WTC11 (cell line): ENCODE results near the gene YLPM1. TPM values are rescaled to one million over a fixed set of nuclear protein-coding genes. Genes with fewer than 3 reads are reported as not detected.

Experiments used
- ATAC-seq: fragments of 200-7000 bp; cut with Tn5 transposase; 2 replicates; pipeline ENCODE4 v1.10.0; 2021; ENCODE audit warnings: mild to moderate bottlenecking, moderate library complexity
- CTCF ChIA-PET: fragments of 300-600 bp; sonication (Branson Sonifier 250); formaldehyde crosslinking; loops from one replicate; lab custom pipeline; 2021; ENCODE audit warnings: antibody characterized with exemption; lab: Charles Lee
- POLR2A ChIA-PET: fragments of 350-600 bp; sonication (Branson Sonifier 250); formaldehyde crosslinking; loops from one replicate; lab custom pipeline; 2021; ENCODE audit warnings: antibody characterized with exemption; lab: Charles Lee
- DNase-seq: peaks from one replicate; pipeline ENCODE4 v3.0.0; 2021; ENCODE audit warnings: low spot score
- H3K27ac Mint-ChIP-seq: 2 replicates; pipeline ENCODE4 v1.8.0; 2021; ENCODE audit warnings: mixed read lengths
- H3K27me3 Mint-ChIP-seq: 2 replicates; pipeline ENCODE4 v1.8.0; 2021; ENCODE audit warnings: low read depth, mild to moderate bottlenecking, moderate library complexity, mixed read lengths
- H3K36me3 Mint-ChIP-seq: 2 replicates; pipeline ENCODE4 v1.8.0; 2021; ENCODE audit warnings: mixed read lengths
- H3K4me1 Mint-ChIP-seq: 2 replicates; pipeline ENCODE4 v1.8.0; 2022; ENCODE audit warnings: mixed read lengths
- H3K4me3 Mint-ChIP-seq: 2 replicates; pipeline ENCODE4 v1.8.0; 2021; ENCODE audit warnings: mild to moderate bottlenecking, moderate library complexity, mixed read lengths
- H3K9me3 Mint-ChIP-seq: 2 replicates; pipeline ENCODE4 v1.8.0; 2021; ENCODE audit warnings: mixed read lengths
- AFF4 ChIP-seq: sonication (generic); formaldehyde crosslinking; IDR thresholded peaks from 2 replicates; pipeline ENCODE4 v1.8.1; 2023; ENCODE audit warnings: mild to moderate bottlenecking, missing genetic modification reagents, borderline replicate concordance
- CBFB ChIP-seq: sonication (generic); formaldehyde crosslinking; IDR thresholded peaks from 2 replicates; pipeline ENCODE4 v1.8.1; 2022; ENCODE audit warnings: mild to moderate bottlenecking, low read depth, missing genetic modification reagents
- ERG ChIP-seq: fragments of 250-450 bp; sonication (Bioruptor Pico); IDR thresholded peaks from 2 replicates; pipeline ENCODE4 v1.8.0; 2021; ENCODE audit warnings: mild to moderate bottlenecking
- ESRRA ChIP-seq: sonication (generic); formaldehyde crosslinking; IDR thresholded peaks from 2 replicates; pipeline ENCODE4 v1.8.1; 2022; ENCODE audit warnings: mild to moderate bottlenecking, missing genetic modification reagents, borderline replicate concordance
- FOXP1 ChIP-seq: sonication (generic); formaldehyde crosslinking; IDR thresholded peaks from 2 replicates; pipeline ENCODE4 v1.8.0; 2022; ENCODE audit warnings: missing genetic modification reagents, mild to moderate bottlenecking, moderate library complexity, borderline replicate concordance
- FOXP4 ChIP-seq: sonication (generic); formaldehyde crosslinking; IDR thresholded peaks from 2 replicates; pipeline ENCODE4 v1.8.0; 2022; ENCODE audit warnings: mild to moderate bottlenecking, missing genetic modification reagents
- IRF2 ChIP-seq: sonication (generic); formaldehyde crosslinking; IDR thresholded peaks from 2 replicates; pipeline ENCODE4 v1.8.0; 2022; ENCODE audit warnings: low read depth, missing genetic modification reagents, borderline replicate concordance
- MYBL2 ChIP-seq: sonication (generic); formaldehyde crosslinking; IDR thresholded peaks from 2 replicates; pipeline ENCODE4 v1.8.1; 2023; ENCODE audit warnings: mild to moderate bottlenecking, moderate library complexity, missing genetic modification reagents
- NFE2L1 ChIP-seq: sonication (generic); formaldehyde crosslinking; IDR thresholded peaks from 2 replicates; pipeline ENCODE4 v1.8.1; 2023; ENCODE audit warnings: missing genetic modification reagents
- NFYB ChIP-seq: sonication (generic); formaldehyde crosslinking; conservative IDR thresholded peaks from 2 replicates; pipeline ENCODE4 v1.8.0; 2022; ENCODE audit warnings: low read depth, missing genetic modification reagents
- NR1H2 ChIP-seq: sonication (generic); formaldehyde crosslinking; IDR thresholded peaks from 2 replicates; pipeline ENCODE4 v1.9.0; 2021; ENCODE audit warnings: mild to moderate bottlenecking, moderate library complexity, missing genetic modification reagents
- RORB ChIP-seq: fragments of 250-450 bp; sonication (Bioruptor Pico); IDR thresholded peaks from 2 replicates; pipeline ENCODE4 v1.9.0; 2021; ENCODE audit warnings: mild to moderate bottlenecking
- SP1 ChIP-seq: sonication (generic); formaldehyde crosslinking; conservative IDR thresholded peaks from 2 replicates; pipeline ENCODE4 v1.8.1; 2022; ENCODE audit warnings: missing genetic modification reagents
- STAT6 ChIP-seq: sonication (generic); formaldehyde crosslinking; conservative IDR thresholded peaks from 2 replicates; pipeline ENCODE4 v1.8.1; 2023; ENCODE audit warnings: mild to moderate bottlenecking, low read depth, missing genetic modification reagents, moderate library complexity
- TCF7 ChIP-seq: sonication (generic); formaldehyde crosslinking; IDR thresholded peaks from 2 replicates; pipeline ENCODE4 v1.8.0; 2022; ENCODE audit warnings: mild to moderate bottlenecking, low read depth, missing genetic modification reagents, moderate library complexity
- ZBTB21 ChIP-seq: sonication (generic); formaldehyde crosslinking; IDR thresholded peaks from 2 replicates; pipeline ENCODE4 v1.8.1; 2023; ENCODE audit warnings: mild to moderate bottlenecking, missing genetic modification reagents, borderline replicate concordance
- ZBTB43 ChIP-seq: sonication (generic); formaldehyde crosslinking; IDR thresholded peaks from 2 replicates; pipeline ENCODE4 v1.8.1; 2023; ENCODE audit warnings: mild to moderate bottlenecking, missing genetic modification reagents
- ZNF138 ChIP-seq: sonication (generic); formaldehyde crosslinking; conservative IDR thresholded peaks from 2 replicates; pipeline ENCODE4 v1.8.1; 2022; ENCODE audit warnings: mild to moderate bottlenecking, moderate library complexity, missing genetic modification reagents
- ZNF219 ChIP-seq: sonication (generic); formaldehyde crosslinking; IDR thresholded peaks from 2 replicates; pipeline ENCODE4 v1.8.0; 2023; ENCODE audit warnings: missing genetic modification reagents, mild to moderate bottlenecking, borderline replicate concordance
- ZNF263 ChIP-seq: sonication (generic); formaldehyde crosslinking; IDR thresholded peaks from 2 replicates; pipeline ENCODE4 v1.8.1; 2022; ENCODE audit warnings: low read depth, mild to moderate bottlenecking, moderate library complexity, missing genetic modification reagents
- ZNF317 ChIP-seq: sonication (generic); formaldehyde crosslinking; IDR thresholded peaks from 2 replicates; pipeline ENCODE4 v1.8.1; 2023; ENCODE audit warnings: low read depth, mild to moderate bottlenecking, moderate library complexity, missing genetic modification reagents, borderline replicate concordance
- total RNA-seq: library from RNA; stranded (reverse); gene quantifications from 3 replicates; pipeline ENCODE4 v1.2.3, GENCODE V29; 2021

Gene YLPM1
- total RNA-seq, 1 experiment from 2014 or later, result 66.6 TPM

GRCh38 chr14:74881431-74882102, 118.5 kb downstream of the YLPM1 start, which contains the start of gene DLST (continued):
- peak; percentile 29; the same call in 1 of the 2 replicates for TF ChIP-seq ZNF317
- no peak for TF ChIP-seq ERG
- TF ChIP-seq STAT6, result no peak
- no peak for TF ChIP-seq MYBL2 (CRISPR knock-in tag)
- TF ChIP-seq NR1H2 (CRISPR knock-in tag), result no peak
- TF ChIP-seq NFE2L1 (CRISPR knock-in tag), result no peak
- TF ChIP-seq ZBTB21 (CRISPR knock-in tag), result no peak
- TF ChIP-seq FOXP4 (CRISPR knock-in tag), result peak; percentile 46; the same call in 1 of the 2 replicates
- TF ChIP-seq CBFB (CRISPR knock-in tag), result no peak
- TF ChIP-seq ZNF138, result no peak
- no peak for TF ChIP-seq ZNF219 (CRISPR knock-in tag)
- TF ChIP-seq AFF4 (CRISPR knock-in tag), result no peak
- no peak for TF ChIP-seq RORB
- TF ChIP-seq FOXP1 (CRISPR knock-in tag), result no peak; the same call in 1 of the 2 replicates
- no peak for TF ChIP-seq IRF2

GRCh38 chr14:74882103-74882920, 119.2 kb downstream of the YLPM1 start:
- H3K4me1 Mint-ChIP-seq, result peaks cover 53% of the 10 kb centered on the region
- no peaks in the 10 kb centered on the region for H3K9me3 Mint-ChIP-seq
- POLR2A ChIA-PET, result interaction anchor here (0.6 to 0.7 kb wide), 2 partner anchors 12 to 673 kb away, joined by 3 to 5 read pairs; no protein-coding TSS in a partner anchor
- CTCF ChIA-PET, result interaction anchor here (0.6 to 9.6 kb wide), 5 partner anchors 12 to 140 kb away, joined by 3 to 133 read pairs (median 4); no protein-coding TSS in a partner anchor
- H3K36me3 Mint-ChIP-seq, result peaks cover 5% of the 10 kb centered on the region
- peak overlapping the region; percentile 98 for H3K27ac Mint-ChIP-seq
- H3K27me3 Mint-ChIP-seq, result no peaks in the 10 kb centered on the region
- peak overlapping the region; percentile 100 for H3K4me3 Mint-ChIP-seq
- DNase-seq (no peak), ATAC-seq (peak; percentile 2)
- TF ChIP-seq ESRRA, result 0 out of 2 replicates have a peak, but pooled peaks have one; percentile 1
- TF ChIP-seq TCF7 (CRISPR knock-in tag), result peak; percentile 82; the same call in 1 of the 2 replicates
- 0 out of 2 replicates have a peak, but pooled peaks have one; percentile 22 for TF ChIP-seq NFE2L1 (CRISPR knock-in tag)
- TF ChIP-seq SP1 (CRISPR knock-in tag), result 0 out of 2 replicates have a peak, but pooled peaks have one; percentile 1
- peak; percentile 70; the same call in 1 of the 2 replicates for TF ChIP-seq FOXP1 (CRISPR knock-in tag)
- TF ChIP-seq NFYB (CRISPR knock-in tag), result peak; percentile 39; the same call in 1 of the 2 replicates
- peak; percentile 54; the same call in 1 of the 2 replicates for TF ChIP-seq ZBTB43 (CRISPR knock-in tag)
- TF ChIP-seq ZNF263 (CRISPR knock-in tag), result 0 out of 2 replicates have a peak, but pooled peaks have one; percentile 4
